ENCODE measurements around the gene COPZ2. TPM values are rescaled to one million over a fixed set of nuclear protein-coding genes. Genes with fewer than 3 reads are reported as not detected.
A peak's percentile ranks its signal among the peaks of the same experiment; 100 is the strongest.

Gene COPZ2
- polyA plus RNA-seq, 1 of the 3 experiments (the other 2 are of a cell fraction) = 36.9 TPM

- TF ChIP-seq FOXM1 (IDR thresholded peaks at IDR 0.05; ENCODE audit: low read depth) = no peak
- TF ChIP-seq IRF3 (IDR thresholded peaks at IDR 0.05; ENCODE audit: low read depth, low read length) = no peak
- peak; percentile 86; the same call in 1 of the 2 replicates for TF ChIP-seq SIN3A (IDR thresholded peaks at IDR 0.05; ENCODE audit: borderline replicate concordance, low read depth, low read length)
- no peak; the same call in 1 of the 2 replicates for TF ChIP-seq TAF1 (IDR thresholded peaks at IDR 0.05; ENCODE audit: borderline replicate concordance, low read depth, low read length)
- TF ChIP-seq, protein P1, sequence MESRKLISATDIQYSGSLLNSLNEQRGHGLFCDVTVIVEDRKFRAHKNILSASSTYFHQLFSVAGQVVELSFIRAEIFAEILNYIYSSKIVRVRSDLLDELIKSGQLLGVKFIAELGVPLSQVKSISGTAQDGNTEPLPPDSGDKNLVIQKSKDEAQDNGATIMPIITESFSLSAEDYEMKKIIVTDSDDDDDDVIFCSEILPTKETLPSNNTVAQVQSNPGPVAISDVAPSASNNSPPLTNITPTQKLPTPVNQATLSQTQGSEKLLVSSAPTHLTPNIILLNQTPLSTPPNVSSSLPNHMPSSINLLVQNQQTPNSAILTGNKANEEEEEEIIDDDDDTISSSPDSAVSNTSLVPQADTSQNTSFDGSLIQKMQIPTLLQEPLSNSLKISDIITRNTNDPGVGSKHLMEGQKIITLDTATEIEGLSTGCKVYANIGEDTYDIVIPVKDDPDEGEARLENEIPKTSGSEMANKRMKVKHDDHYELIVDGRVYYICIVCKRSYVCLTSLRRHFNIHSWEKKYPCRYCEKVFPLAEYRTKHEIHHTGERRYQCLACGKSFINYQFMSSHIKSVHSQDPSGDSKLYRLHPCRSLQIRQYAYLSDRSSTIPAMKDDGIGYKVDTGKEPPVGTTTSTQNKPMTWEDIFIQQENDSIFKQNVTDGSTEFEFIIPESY (IDR thresholded peaks at IDR 0.05; ENCODE audit: borderline replicate concordance, low read depth) = no peak
- TF ChIP-seq GABPA (IDR thresholded peaks at IDR 0.05; ENCODE audit: low read depth) = no peak
- no peak for TF ChIP-seq GATA2 (CRISPR knock-in tag; IDR thresholded peaks at IDR 0.05)
- TF ChIP-seq JUND (IDR thresholded peaks at IDR 0.05) = no peak
- TF ChIP-seq RFX5 (IDR thresholded peaks at IDR 0.05; ENCODE audit: low read length) = no peak
These were observed 12.3 kb downstream of the COPZ2 start (continued) for GRCh38 chr17:48025040-48025903.

GRCh38 chr17:48024149-48025039 is 13.2 kb downstream of the COPZ2 start:
- Histone ChIP-seq H4K20me1 (ENCODE audit: insufficient read depth) (no peaks in the 10 kb centered on the region), H3K9me3 (no peaks in the 10 kb centered on the region), H3K9ac (peak overlapping the region; percentile 47; the same call in 1 of the 2 replicates), H3K27ac (ENCODE audit: low read depth in 2 of 2, low read length in 1 of 2) (peak overlapping the region; percentile 68 to 88), H3K27me3 (ENCODE audit: insufficient read depth) (no peaks in the 10 kb centered on the region), H3K4me2 (peak overlapping the region; percentile 100), H3K9me2 (no peaks in the 10 kb centered on the region), H3K4me3 (ENCODE audit: low read depth in 2 of 2, low read length in 1 of 2) (peak overlapping the region; percentile 43 to 78), H3F3A (replicated peaks; ENCODE audit: insufficient read depth) (peaks cover 43% of the 10 kb centered on the region), H3K79me2 (ENCODE audit: insufficient read depth) (no peaks in the 10 kb centered on the region), H3K36me3 (replicated peaks in 1 of 2; ENCODE audit: control insufficient read depth in 1 of 2, insufficient read depth in 2 of 2, low read length in 1 of 2) (no peaks in the 10 kb centered on the region), H2AFZ (ENCODE audit: low read depth) (peak overlapping the region; percentile 95), H3K4me1 (ENCODE audit: control insufficient read depth in 1 of 2, insufficient read depth in 2 of 2, low read depth in 1 of 2, low read length in 1 of 2) (peaks cover 25 to 33% of the 10 kb centered on the region in 2 experiments; a peak in 3 of 4 replicates)
- TF ChIP-seq EP300 (IDR thresholded peaks at IDR 0.05; ENCODE audit: borderline replicate concordance in 1 of 2, low read depth in 1 of 2, low read length in 1 of 2) (no peak), NRF1 (IDR thresholded peaks at IDR 0.05; ENCODE audit: low read depth, low read length) (peak; percentile 40), YY1 (IDR thresholded peaks at IDR 0.05; ENCODE audit: low read depth) (no peak)
- POLR2A ChIA-PET = interaction anchor here (0.8 to 2.6 kb wide), 5 partner anchors 9 to 99 kb away, joined by 3 to 9 read pairs (median 7); partner anchors contain the start of genes CBX1 and NFE2L1
- CTCF ChIA-PET = interaction anchor here (0.5 to 31.3 kb wide), 35 partner anchors 9 to 594 kb away, joined by 3 to 1752 read pairs (median 6); partner anchors contain the start of genes CBX1, CDK5RAP3, COPZ2 and NFE2L1
- DNase-seq = no peak
- WGBS (ENCODE audit: low lambda C conversion rate) = 5% methylated on average over 48 of the region's 54 CpGs

All from SK-N-SH (cell line).